BE2C (cell line): Measurements from ENCODE around the gene MUS81.

Experiments
- DNase-seq: peaks from one replicate; pipeline ENCODE4 v3.0.0-alpha.2; 2020
- H3K27me3 ChIP-seq: fragments of 250-450 bp; sonication (Bioruptor Pico); 2 replicates; pipeline ENCODE4 v1.5.1; 2020; ENCODE audit warnings: mild to moderate bottlenecking
- H3K36me3 ChIP-seq: fragments of 250-450 bp; sonication (Bioruptor Pico); 2 replicates; pipeline ENCODE4 v1.5.1; 2020; ENCODE audit warnings: mild to moderate bottlenecking
- H3K4me1 ChIP-seq: fragments of 250-450 bp; sonication (Bioruptor Pico); 2 replicates; pipeline ENCODE4 v1.5.1; 2020
- H3K4me3 ChIP-seq: 2 replicates; pipeline ENCODE4 v1.5.1; 2011; ENCODE audit warnings: low read depth, low read length
- H3K9me3 ChIP-seq: fragments of 250-450 bp; sonication (Bioruptor Pico); 2 replicates; pipeline ENCODE4 v1.5.1; 2020
- CTCF ChIP-seq: IDR thresholded peaks from 2 replicates; pipeline ENCODE4 v1.5.1; 2012; ENCODE audit warnings: mild to moderate bottlenecking, low read depth, low read length

Gene MUS81

GRCh38 chr11:65851083-65851579, 9.1 kb upstream of the MUS81 start:
- Histone ChIP-seq H3K27me3 (no peaks in the 10 kb centered on the region), H3K4me3 (no peak overlapping the region), H3K9me3 (no peaks in the 10 kb centered on the region), H3K36me3 (peaks cover 41% of the 10 kb centered on the region), H3K4me1 (no peaks in the 10 kb centered on the region)
- DNase-seq: no peak
- TF ChIP-seq CTCF: peak; percentile 74

GRCh38 chr11:65851811-65852507, 8.3 kb upstream of the MUS81 start:
- no peak for TF ChIP-seq CTCF
- H3K36me3 ChIP-seq: peaks cover 50% of the 10 kb centered on the region
- no peaks in the 10 kb centered on the region for H3K4me1 ChIP-seq
- no peak overlapping the region for H3K4me3 ChIP-seq
- no peak for DNase-seq
- no peaks in the 10 kb centered on the region for H3K27me3 ChIP-seq
- no peaks in the 10 kb centered on the region for H3K9me3 ChIP-seq

GRCh38 chr11:65852508-65853245, 7.6 kb upstream of the MUS81 start:
- H3K9me3 ChIP-seq: no peaks in the 10 kb centered on the region
- DNase-seq: no peak
- H3K4me1 ChIP-seq: no peaks in the 10 kb centered on the region
- no peak overlapping the region for H3K4me3 ChIP-seq
- no peak for TF ChIP-seq CTCF
- H3K27me3 ChIP-seq: no peaks in the 10 kb centered on the region
- H3K36me3 ChIP-seq: peaks cover 55% of the 10 kb centered on the region

- no peaks in the 10 kb centered on the region for H3K4me1 ChIP-seq
- H3K27me3 ChIP-seq: no peaks in the 10 kb centered on the region
- H3K9me3 ChIP-seq: no peaks in the 10 kb centered on the region
- H3K4me3 ChIP-seq: no peak overlapping the region
- DNase-seq: no peak
- TF ChIP-seq CTCF: peak; percentile 33
- H3K36me3 ChIP-seq: peaks cover 55% of the 10 kb centered on the region
Measured at GRCh38 chr11:65853246-65853979, 6.8 kb upstream of the MUS81 start.

GRCh38 chr11:65854161-65854592, 6.1 kb upstream of the MUS81 start:
- no peak for DNase-seq
- Histone ChIP-seq H3K4me3 (no peak overlapping the region), H3K4me1 (no peaks in the 10 kb centered on the region), H3K36me3 (peaks cover 55% of the 10 kb centered on the region), H3K9me3 (no peaks in the 10 kb centered on the region), H3K27me3 (no peaks in the 10 kb centered on the region)
- TF ChIP-seq CTCF: no peak
